ENCODE measurements around the gene CCL15.

Gene CCL15

GRCh38 chr17:35969558-35970380 is 31.6 kb downstream of the CCL15 start:
- H3K36me3 ChIP-seq (ENCODE audit: control insufficient read depth, insufficient read depth, low read length) = no peaks in the 10 kb centered on the region
- H3K27me3 ChIP-seq (ENCODE audit: control insufficient read depth, insufficient read depth, low read length) = no peaks in the 10 kb centered on the region
- no peak overlapping the region for H3K4me3 ChIP-seq (ENCODE audit: low read length)
- peaks cover 8% of the 10 kb centered on the region for H3K4me1 ChIP-seq (ENCODE audit: control insufficient read depth, insufficient read depth, low read length)
- H3K9me3 ChIP-seq (ENCODE audit: control insufficient read depth, low read length) = no peaks in the 10 kb centered on the region
- H3K9ac ChIP-seq (ENCODE audit: low read length) = no peak overlapping the region

DNA sequence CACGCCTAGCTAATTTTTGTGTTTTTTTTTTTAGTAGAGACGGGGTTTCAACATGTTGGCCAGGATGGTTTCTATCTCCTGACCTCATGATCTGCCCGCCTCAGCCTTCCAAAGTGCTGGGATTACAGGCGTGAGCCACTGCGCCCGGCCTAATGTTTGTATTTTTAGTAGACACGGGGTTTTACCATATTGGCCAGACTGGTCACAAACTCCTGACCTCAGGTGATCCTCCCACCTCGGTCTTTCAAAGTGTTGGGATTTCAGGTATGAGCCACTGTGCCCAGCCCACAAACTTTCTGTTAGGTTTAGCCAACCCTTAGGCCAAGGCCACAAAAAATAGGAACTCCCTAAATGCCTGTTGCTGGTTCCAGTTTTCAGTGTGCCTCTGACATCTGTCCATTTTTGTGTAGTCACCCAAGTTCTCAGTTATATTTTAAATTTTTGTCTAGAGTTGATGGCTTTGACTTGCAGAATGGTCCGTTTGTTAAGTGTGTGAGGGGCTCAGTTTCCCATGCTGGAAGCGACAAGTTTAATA is 32.8 kb downstream of the CCL15 start:
- Histone ChIP-seq H3K9ac (ENCODE audit: low read length) (no peak overlapping the region), H3K4me3 (ENCODE audit: low read length) (no peak overlapping the region), H3K27me3 (ENCODE audit: control insufficient read depth, insufficient read depth, low read length) (no peaks in the 10 kb centered on the region), H3K9me3 (ENCODE audit: control insufficient read depth, low read length) (no peaks in the 10 kb centered on the region), H3K4me1 (ENCODE audit: control insufficient read depth, insufficient read depth, low read length) (peaks cover 4% of the 10 kb centered on the region), H3K36me3 (ENCODE audit: control insufficient read depth, insufficient read depth, low read length) (no peaks in the 10 kb centered on the region)

- H3K9me3 ChIP-seq (ENCODE audit: control insufficient read depth, low read length) = no peaks in the 10 kb centered on the region
- H3K4me3 ChIP-seq (ENCODE audit: low read length) = no peak overlapping the region
- H3K36me3 ChIP-seq (ENCODE audit: control insufficient read depth, insufficient read depth, low read length) = no peaks in the 10 kb centered on the region
- no peaks in the 10 kb centered on the region for H3K4me1 ChIP-seq (ENCODE audit: control insufficient read depth, insufficient read depth, low read length)
- no peaks in the 10 kb centered on the region for H3K27me3 ChIP-seq (ENCODE audit: control insufficient read depth, insufficient read depth, low read length)
- H3K9ac ChIP-seq (ENCODE audit: low read length) = no peak overlapping the region
Measured at GRCh38 chr17:35965272-35965671, 36.1 kb downstream of the CCL15 start.

- no peak overlapping the region for H3K9ac ChIP-seq (ENCODE audit: low read length)
- H3K27me3 ChIP-seq (ENCODE audit: control insufficient read depth, insufficient read depth, low read length) = no peaks in the 10 kb centered on the region
- H3K4me1 ChIP-seq (ENCODE audit: control insufficient read depth, insufficient read depth, low read length) = no peaks in the 10 kb centered on the region
- H3K36me3 ChIP-seq (ENCODE audit: control insufficient read depth, insufficient read depth, low read length) = no peaks in the 10 kb centered on the region
- H3K4me3 ChIP-seq (ENCODE audit: low read length) = no peak overlapping the region
- no peaks in the 10 kb centered on the region for H3K9me3 ChIP-seq (ENCODE audit: control insufficient read depth, low read length)
Measured at GRCh38 chr17:35963663-35964062, 37.7 kb downstream of the CCL15 start.

DNA sequence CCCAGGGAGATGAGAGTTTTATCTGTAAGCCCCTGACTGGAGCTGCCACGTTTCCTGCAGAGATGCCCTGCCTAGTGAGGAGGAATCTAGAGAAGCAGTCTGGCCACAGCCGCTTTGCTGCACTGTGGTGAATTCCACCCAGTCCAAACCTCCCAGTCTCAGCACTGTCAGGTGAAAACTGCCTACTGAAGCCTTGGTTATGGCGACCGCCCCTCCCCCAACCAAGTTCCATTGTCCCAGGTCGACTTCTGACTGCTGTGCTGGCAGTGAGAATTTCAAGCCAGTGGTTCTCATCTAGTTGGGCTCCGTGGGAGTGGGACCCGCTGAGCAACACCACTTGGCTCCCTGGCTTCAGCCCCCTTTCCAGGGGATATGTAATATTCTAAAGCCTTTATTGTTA is 47.6 kb downstream of the CCL15 start:
- Histone ChIP-seq H3K27me3 (ENCODE audit: control insufficient read depth, insufficient read depth, low read length) (no peaks in the 10 kb centered on the region), H3K9me3 (ENCODE audit: control insufficient read depth, low read length) (no peaks in the 10 kb centered on the region), H3K4me1 (ENCODE audit: control insufficient read depth, insufficient read depth, low read length) (no peaks in the 10 kb centered on the region), H3K9ac (ENCODE audit: low read length) (no peak overlapping the region), H3K4me3 (ENCODE audit: low read length) (no peak overlapping the region), H3K36me3 (ENCODE audit: control insufficient read depth, insufficient read depth, low read length) (no peaks in the 10 kb centered on the region)

DNA sequence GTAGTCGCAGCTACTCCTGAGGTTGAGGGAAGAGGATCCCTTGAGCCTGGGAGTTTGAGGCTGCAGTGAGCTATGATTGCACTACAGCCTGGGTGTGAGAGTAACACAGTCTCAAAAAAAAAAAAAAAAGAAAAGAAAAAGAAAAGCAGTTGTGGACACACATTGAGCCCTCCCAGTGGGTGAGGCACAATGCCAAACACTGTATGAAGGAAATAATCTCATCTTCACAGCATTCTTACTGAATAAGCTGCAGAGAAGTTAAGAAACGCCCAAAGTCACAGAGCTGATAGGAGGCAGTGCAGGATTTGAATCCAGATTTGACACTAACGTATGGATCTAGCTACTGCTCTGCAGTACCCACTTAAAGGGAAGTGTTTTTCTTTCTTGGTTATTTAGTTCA is 52.0 kb downstream of the CCL15 start:
- Histone ChIP-seq H3K36me3 (ENCODE audit: control insufficient read depth, insufficient read depth, low read length) (no peaks in the 10 kb centered on the region), H3K9ac (ENCODE audit: low read length) (no peak overlapping the region), H3K4me1 (ENCODE audit: control insufficient read depth, insufficient read depth, low read length) (no peaks in the 10 kb centered on the region), H3K4me3 (ENCODE audit: low read length) (no peak overlapping the region), H3K9me3 (ENCODE audit: control insufficient read depth, low read length) (no peaks in the 10 kb centered on the region), H3K27me3 (ENCODE audit: control insufficient read depth, insufficient read depth, low read length) (no peaks in the 10 kb centered on the region)

DNA sequence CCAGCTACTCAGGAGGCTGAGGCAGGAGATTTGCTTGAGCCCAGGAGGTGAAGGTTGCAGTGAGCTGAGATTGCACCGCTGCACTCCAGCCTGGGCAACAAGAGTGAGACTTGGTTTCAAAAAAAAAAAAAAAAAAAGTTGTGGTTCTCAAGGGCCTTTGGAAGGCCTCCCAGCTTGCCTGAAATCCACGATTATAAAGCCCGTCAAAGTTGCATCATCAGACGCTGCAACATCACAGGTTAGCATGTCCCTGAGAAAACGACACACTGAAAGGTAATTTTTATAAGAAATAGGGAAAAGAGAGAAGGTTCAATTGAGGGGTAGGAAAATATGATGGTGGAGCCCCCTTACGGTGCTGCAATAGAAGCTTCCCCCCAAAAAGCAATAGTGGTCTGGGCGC is 53.3 kb downstream of the CCL15 start:
- Histone ChIP-seq H3K27me3 (ENCODE audit: control insufficient read depth, insufficient read depth, low read length) (no peaks in the 10 kb centered on the region), H3K9me3 (ENCODE audit: control insufficient read depth, low read length) (no peaks in the 10 kb centered on the region), H3K4me1 (ENCODE audit: control insufficient read depth, insufficient read depth, low read length) (peaks cover 2% of the 10 kb centered on the region), H3K36me3 (ENCODE audit: control insufficient read depth, insufficient read depth, low read length) (no peaks in the 10 kb centered on the region), H3K9ac (ENCODE audit: low read length) (no peak overlapping the region), H3K4me3 (ENCODE audit: low read length) (no peak overlapping the region)

All from mucosa of stomach (tissue), 1 donor.